GM13976 (cell line): ENCODE results near the gene MARCHF2.
"Not testable (repeated sequence)": the region's sequence is repeated elsewhere in the genome, so short reads cannot be mapped to it uniquely, and the experiment has no call there.

Experiments
- DNase-seq: peaks from one replicate; pipeline ENCODE4 v3.0.0; 2012; ENCODE audit warnings: low spot score
- in situ Hi-C: fragments of 300-500 bp; cut with MboI; formaldehyde crosslinking; loops from one replicate; pipeline ENCODE4 v1.12.0; 2022; ENCODE audit warnings: low sequenced_read_pairs, mixed read lengths, inconsistent platforms; ENCODE audit not compliant: unreplicated experiment
- TF ChIP-seq, protein P1 (sequence below): IDR thresholded peaks from 2 replicates; pipeline ENCODE4 v1.5.1; 2012; ENCODE audit warnings: borderline replicate concordance, mild to moderate bottlenecking; ENCODE audit not compliant: insufficient read depth; ENCODE audit errors: extremely low read depth, missing control alignments, control extremely low read depth

MARCHF2 gene

DNA sequence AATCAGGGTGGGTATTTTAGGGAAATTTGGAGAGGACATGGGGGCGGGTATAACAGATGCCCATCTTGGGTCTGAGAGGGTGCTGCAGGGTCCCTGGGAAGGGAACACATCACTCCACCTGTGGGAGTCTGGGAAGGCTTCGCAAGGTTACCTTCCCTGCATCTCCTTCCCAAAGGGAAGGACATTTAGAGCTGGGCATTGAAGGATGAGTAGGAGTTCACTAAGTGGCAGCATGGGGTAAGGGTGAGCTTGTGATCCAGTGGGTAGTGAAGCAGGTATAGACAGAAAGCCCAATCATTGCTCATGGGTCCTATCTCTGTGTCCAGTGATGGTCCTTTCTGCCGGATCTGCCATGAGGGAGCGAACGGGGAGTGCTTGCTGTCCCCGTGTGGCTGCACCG lies 13.2 kb downstream of the MARCHF2 start:
- TF ChIP-seq, protein P1, sequence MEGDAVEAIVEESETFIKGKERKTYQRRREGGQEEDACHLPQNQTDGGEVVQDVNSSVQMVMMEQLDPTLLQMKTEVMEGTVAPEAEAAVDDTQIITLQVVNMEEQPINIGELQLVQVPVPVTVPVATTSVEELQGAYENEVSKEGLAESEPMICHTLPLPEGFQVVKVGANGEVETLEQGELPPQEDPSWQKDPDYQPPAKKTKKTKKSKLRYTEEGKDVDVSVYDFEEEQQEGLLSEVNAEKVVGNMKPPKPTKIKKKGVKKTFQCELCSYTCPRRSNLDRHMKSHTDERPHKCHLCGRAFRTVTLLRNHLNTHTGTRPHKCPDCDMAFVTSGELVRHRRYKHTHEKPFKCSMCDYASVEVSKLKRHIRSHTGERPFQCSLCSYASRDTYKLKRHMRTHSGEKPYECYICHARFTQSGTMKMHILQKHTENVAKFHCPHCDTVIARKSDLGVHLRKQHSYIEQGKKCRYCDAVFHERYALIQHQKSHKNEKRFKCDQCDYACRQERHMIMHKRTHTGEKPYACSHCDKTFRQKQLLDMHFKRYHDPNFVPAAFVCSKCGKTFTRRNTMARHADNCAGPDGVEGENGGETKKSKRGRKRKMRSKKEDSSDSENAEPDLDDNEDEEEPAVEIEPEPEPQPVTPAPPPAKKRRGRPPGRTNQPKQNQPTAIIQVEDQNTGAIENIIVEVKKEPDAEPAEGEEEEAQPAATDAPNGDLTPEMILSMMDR: no peak
- in situ Hi-C loops: no loop called here
- no peak for DNase-seq

DNA sequence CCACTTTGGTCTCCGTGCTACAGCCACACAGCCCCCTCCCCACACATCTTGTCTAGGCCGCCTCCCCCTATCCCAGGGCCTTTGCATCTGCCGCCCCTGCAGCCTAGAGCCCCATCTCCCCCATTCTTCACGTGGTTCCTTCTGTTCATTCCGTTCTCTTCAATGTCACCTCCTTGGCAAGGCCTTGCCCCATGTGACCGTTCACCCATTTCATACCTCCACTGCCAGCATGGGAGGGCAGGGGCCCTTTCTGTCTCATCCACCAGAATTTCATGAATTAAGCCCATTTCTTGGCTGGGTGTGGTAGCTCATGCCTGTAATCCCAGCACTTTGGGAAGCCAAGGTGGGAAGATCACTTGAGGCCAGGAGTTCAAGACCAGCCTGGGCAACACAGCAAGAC lies 15.9 kb downstream of the MARCHF2 start:
- in situ Hi-C loops: no loop called here
- no peak for DNase-seq
- TF ChIP-seq, protein P1: no peak

DNA sequence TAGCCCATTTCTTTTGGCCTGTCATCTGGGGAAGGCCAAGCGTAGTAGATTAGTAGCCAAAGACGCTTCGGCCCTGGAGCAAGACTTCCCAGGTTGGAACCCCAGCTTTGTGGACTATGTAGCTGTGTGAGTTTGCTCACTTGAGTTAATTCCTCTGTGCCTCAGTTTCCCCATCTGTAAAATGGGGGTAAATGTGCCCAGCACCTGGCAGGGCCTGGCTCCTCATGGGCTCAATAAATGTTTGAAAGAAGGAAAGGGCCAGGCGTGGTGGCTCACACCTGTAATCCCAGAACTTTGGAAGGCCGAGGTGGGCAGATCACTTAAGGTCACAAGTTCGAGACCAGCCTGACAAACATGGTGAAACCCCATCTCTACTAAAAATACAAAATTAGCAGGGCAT lies 16.7 kb downstream of the MARCHF2 start:
- in situ Hi-C loops: no loop called here
- TF ChIP-seq, protein P1: no peak
- DNase-seq: no peak

DNA sequence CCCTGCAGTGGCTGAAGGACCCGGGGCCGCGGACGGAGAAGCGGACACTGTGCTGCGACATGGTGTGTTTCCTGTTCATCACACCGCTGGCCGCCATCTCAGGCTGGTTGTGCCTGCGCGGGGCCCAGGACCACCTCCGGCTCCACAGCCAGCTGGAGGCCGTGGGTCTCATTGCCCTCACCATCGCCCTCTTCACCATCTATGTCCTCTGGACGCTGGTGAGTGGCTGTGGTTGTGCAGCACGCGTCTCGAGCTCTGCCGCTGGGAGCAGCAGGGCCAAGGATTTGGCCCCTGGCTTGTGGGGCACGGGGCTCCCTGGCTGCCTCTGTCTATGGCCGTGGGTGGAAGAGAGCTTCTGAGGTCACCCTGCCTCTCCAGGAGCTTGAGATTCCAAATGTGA lies 17.5 kb downstream of the MARCHF2 start:
- DNase-seq: no peak
- TF ChIP-seq, protein P1: no peak
- in situ Hi-C loops: no loop called here

DNA sequence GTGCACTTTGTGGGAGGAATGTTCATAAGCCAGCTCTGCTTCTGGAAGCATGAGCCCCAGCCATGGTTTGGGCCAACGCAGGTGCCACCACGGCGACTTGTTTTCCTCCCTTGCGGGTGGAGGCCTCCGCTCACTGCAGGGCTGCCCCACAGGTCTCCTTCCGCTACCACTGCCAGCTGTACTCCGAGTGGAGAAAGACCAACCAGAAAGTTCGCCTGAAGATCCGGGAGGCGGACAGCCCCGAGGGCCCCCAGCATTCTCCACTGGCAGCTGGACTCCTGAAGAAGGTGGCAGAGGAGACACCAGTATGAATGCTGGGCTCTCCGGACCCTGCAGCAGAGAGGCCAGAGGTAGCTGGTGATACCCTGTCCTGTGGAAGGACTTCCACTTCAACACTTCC lies 25.1 kb downstream of the MARCHF2 start:
- TF ChIP-seq, protein P1: no peak
- DNase-seq: no peak
- in situ Hi-C loops: no loop called here

DNA sequence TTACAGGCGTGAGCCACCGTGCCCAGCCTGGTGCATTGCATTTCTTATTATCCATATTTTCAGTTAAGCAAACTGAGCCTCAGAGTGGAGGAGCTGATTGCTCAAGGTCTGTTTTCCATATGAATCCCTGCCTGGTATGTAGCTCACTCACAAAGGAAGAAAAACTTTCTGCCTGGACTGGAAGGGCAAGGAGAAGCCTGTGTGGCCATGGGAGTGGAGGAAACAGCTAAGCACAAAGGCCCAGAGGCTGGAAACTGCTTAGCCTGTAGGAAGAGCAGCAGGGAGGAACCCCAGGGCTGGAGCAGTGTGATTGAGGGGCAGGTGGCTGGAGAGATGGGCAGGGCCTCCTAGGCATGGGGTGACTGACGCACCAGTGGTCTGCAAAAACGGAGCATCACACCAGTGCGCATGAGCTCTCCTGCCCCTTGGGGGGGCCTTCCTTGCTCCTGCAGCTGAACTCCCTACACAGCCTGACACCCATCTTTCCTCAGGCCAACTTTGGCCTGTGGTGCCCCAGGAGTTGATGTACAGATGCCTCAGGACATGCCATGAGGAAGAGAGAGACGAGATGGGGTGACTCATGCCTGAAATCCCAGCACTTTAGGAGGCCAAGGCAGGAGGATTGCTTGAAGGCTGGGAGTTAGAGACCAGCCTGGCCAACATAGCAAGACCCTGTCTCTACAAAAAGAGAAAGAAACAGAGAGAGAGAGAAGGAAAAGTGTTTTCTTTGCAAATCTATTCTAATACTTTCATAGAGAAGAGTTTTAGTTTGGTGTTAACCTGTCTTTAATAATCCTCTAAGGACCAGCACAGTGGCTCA lies 28.8 kb downstream of the MARCHF2 start:
- DNase-seq: no peak
- in situ Hi-C loops: no loop called here
- TF ChIP-seq, protein P1: no peak

DNA sequence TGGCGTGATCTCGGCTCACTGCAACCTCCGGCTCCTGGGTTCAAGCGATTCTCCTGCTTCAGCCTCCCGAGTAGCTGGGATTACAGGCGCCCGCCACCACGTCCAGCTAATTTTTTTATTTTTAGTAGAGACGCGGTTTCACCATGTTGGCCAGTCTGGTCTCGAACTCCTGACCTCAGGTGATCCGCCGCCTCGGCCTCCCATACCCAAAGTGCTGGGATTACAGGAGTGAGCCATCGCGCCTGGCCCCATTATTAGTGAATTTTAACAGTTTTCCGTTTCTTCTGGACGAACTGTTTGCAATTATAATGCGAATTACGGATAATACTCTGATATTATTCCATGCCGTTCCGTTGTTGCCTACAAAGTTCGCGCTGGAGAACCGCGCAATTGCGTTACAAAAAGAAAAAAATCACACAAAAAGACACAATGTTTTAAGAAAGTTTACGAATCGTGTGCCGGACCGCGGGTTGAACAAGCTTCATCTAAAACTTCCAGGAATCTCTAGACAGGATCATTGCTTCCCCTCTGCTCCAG lies 31.1 kb downstream of the MARCHF2 start:
- DNase-seq, in situ Hi-C loops: not testable (repeated sequence)
